Measurements from ENCODE around the gene FIGN.

FIGN gene

DNA sequence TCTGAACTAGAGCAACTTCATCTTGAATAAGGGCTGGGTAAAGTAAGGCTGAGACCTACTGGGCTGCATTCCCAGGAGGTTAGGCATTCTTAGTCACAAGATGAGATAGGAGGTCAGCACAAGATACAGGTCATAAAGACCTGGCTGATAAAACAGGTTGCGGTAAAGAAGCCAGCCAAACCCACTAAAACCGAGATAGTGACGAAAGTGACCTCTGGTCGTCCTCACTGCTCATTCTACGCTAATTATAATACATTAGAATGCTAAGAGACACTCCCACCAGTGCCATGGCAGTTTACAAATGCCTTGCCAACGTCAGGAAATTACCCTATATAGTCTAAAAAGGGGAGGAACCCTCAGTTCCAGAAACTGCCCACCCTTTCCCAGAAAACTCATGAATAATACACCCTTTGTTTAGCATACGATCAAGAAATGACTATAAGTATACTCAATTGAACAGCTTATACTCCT lies 109.1 kb downstream of the FIGN start:
- no peak for DNase-seq (ENCODE audit: low read depth)
- TF ChIP-seq, protein P1, sequence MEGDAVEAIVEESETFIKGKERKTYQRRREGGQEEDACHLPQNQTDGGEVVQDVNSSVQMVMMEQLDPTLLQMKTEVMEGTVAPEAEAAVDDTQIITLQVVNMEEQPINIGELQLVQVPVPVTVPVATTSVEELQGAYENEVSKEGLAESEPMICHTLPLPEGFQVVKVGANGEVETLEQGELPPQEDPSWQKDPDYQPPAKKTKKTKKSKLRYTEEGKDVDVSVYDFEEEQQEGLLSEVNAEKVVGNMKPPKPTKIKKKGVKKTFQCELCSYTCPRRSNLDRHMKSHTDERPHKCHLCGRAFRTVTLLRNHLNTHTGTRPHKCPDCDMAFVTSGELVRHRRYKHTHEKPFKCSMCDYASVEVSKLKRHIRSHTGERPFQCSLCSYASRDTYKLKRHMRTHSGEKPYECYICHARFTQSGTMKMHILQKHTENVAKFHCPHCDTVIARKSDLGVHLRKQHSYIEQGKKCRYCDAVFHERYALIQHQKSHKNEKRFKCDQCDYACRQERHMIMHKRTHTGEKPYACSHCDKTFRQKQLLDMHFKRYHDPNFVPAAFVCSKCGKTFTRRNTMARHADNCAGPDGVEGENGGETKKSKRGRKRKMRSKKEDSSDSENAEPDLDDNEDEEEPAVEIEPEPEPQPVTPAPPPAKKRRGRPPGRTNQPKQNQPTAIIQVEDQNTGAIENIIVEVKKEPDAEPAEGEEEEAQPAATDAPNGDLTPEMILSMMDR (conservative IDR thresholded peaks at IDR 0.05; ENCODE audit: low read depth, low read length), result no peak
- H3K4me3 ChIP-seq (ENCODE audit: low read length), result no peak overlapping the region

DNA sequence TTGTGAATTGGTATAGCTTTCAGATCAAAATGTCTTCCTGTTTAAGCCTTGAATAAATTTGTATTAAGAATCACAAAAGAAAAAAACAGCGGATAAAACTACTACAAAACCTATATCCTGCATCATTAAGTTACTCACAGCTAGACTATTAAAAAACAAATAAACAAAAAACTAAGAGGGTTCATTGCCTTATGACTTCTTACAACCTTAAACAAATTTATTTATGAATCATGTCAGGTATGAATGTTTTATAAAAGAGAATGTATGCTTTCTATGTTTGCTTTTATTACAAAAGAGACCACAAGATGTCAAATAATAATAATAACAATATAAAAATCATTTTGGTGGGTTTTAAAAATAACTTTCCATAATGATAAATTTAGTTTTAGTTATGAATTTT lies 109.6 kb downstream of the FIGN start:
- TF ChIP-seq, protein P1 (conservative IDR thresholded peaks at IDR 0.05; ENCODE audit: low read depth, low read length), result no peak
- no peak overlapping the region for H3K4me3 ChIP-seq (ENCODE audit: low read length)
- DNase-seq (ENCODE audit: low read depth), result no peak

DNA sequence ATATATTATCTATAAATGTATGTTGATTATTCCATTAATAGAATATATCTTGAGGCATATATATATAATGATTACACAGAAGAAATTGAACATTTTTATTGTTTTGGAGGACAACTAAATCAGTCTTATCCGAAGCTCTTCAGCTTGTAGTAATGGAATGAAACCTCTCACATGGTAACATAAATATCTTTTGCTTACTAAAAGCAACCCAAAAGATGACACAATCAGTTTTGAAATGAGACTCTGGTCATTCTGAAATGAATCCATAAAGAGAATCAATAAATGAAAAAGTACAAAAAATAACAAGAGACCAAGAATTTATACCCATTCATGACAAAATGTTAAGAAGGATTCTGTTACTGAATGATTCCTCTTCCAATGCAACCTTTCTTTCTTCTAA lies 110.2 kb downstream of the FIGN start:
- no peak for DNase-seq (ENCODE audit: low read depth)
- no peak overlapping the region for H3K4me3 ChIP-seq (ENCODE audit: low read length)
- TF ChIP-seq, protein P1 (conservative IDR thresholded peaks at IDR 0.05; ENCODE audit: low read depth, low read length), result no peak

DNA sequence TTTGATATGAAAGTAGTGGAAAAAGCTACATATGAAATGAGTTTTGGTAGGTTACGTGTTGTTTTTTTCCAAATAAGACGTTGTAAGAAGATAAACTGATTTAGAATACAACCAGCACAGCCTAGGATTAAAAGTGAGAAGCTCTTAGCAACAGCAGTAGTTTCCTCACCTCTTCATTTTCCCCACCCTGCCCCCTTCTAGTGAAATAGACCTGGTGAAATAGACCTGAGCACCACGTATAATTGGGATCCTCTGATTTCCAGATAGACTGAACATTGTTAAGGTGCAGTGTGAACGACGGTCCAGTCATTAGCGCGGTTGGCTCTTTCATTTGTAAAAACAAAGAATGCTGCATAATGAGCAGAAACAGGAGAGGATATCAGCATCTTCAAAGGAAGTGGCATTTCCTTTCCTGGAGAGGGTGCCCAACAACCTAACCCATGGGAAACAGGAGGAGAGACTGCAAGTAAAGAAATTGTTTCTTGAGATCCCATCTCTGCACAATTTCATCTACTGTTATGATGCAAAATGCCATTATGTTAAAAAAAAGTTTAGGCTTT lies 114.3 kb downstream of the FIGN start:
- no peak for DNase-seq (ENCODE audit: low read depth)
- H3K4me3 ChIP-seq (ENCODE audit: low read length), result no peak overlapping the region
- TF ChIP-seq, protein P1 (conservative IDR thresholded peaks at IDR 0.05; ENCODE audit: low read depth, low read length), result no peak

DNA sequence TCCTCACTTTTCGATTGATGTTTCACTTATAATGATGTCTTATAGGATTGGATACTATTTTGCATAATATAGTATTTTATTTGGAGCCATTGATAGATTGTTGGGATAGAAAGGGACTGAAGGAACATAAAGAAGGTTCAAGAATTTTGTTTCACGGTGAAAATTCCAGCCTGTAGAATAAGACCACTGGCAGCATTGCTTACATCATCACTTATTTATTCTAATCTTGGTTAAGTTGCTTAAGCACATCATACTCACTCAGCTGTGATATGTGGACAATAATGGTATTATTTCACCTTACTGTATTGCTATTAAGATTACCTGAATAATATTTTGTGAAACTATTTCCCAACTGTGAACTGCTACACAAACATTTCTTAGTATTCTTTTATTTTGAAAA lies 118.3 kb downstream of the FIGN start:
- TF ChIP-seq, protein P1 (conservative IDR thresholded peaks at IDR 0.05; ENCODE audit: low read depth, low read length), result no peak
- DNase-seq (ENCODE audit: low read depth), result peak; percentile 43
- H3K4me3 ChIP-seq (ENCODE audit: low read length), result no peak overlapping the region

DNA sequence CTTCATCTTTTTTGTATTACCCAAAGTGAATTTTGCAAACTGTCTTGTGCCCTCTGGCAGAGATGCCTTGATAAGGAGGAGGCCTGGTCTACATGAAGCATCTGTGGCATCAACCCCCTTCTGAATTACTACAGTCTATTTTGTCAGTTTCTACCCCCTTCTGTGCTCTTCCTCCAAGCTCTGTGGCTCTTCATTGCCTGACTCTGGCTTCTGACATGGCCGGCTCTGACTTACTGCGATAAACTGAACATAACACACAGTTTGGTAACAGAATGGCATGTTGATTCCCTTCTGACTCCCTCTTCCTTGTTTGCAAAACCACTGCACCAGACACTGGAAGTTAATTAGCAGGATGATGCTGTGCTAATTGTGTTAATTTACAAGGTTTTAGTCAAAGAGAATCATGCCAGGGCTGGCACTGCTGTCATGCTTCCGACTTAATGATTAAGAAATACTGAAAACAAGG lies 122.5 kb downstream of the FIGN start:
- no peak overlapping the region for H3K4me3 ChIP-seq (ENCODE audit: low read length)
- TF ChIP-seq, protein P1 (conservative IDR thresholded peaks at IDR 0.05; ENCODE audit: low read depth, low read length), result no peak
- no peak for DNase-seq (ENCODE audit: low read depth)

DNA sequence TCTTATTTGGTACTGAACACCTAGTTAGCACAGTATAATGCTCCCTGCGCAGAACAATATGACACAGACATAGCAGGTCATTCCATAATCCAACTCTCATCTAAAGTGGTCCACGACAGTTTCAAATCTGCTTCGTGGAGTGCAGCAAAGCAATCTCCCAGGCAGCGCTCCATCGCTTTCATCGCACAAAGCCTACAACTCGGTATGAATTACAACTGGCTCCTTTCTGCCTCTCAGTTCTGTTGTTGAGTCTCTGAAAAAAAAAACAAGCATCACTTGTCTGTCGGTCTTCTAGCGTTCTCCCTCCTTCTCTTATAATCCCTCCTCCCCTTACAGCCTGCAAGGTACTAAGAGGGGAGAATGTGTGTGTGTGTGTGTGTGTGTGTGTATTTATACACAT lies 123.5 kb downstream of the FIGN start:
- TF ChIP-seq, protein P1 (conservative IDR thresholded peaks at IDR 0.05; ENCODE audit: low read depth, low read length), result no peak
- no peak overlapping the region for H3K4me3 ChIP-seq (ENCODE audit: low read length)
- no peak for DNase-seq (ENCODE audit: low read depth)

All from retinal pigment epithelial cell (primary cell).